GM21528 (cell line): ENCODE measurements around the gene PCGF3.
A peak's percentile ranks its signal among the peaks of the same experiment; 100 is the strongest.

ENCODE experiments used
- ATAC-seq: cut with Tn5 transposase; IDR thresholded peaks from one replicate; pipeline ENCODE4 v1.9.1; 2021; ENCODE audit warnings: mild to moderate bottlenecking, moderate library complexity; ENCODE audit not compliant: unreplicated experiment, low FRiP score

The PCGF3 gene

GRCh38 chr4:705278-706082, at the start of gene PCGF3:
Gene PCGF3, plus strand, starts transcription at chr4:705832. Its CDS starts 27,849 bp downstream, at chr4:733681.
- ATAC-seq: peak; percentile 90

GRCh38 chr4:656436-657337, 48.9 kb upstream of the PCGF3 start:
- ATAC-seq: no peak

- ATAC-seq: no peak
These were observed 48.2 kb upstream of the PCGF3 start for GRCh38 chr4:657338-657833.

- no peak for ATAC-seq
These were observed 47.6 kb upstream of the PCGF3 start for GRCh38 chr4:657834-658667.

- ATAC-seq: no peak
These were observed 46.7 kb upstream of the PCGF3 start for GRCh38 chr4:658681-659667.

GRCh38 chr4:659851-660250, 45.8 kb upstream of the PCGF3 start:
- no peak for ATAC-seq

GRCh38 chr4:660401-660800, 45.2 kb upstream of the PCGF3 start:
- no peak for ATAC-seq

- ATAC-seq: no peak
These were observed 44.4 kb upstream of the PCGF3 start for GRCh38 chr4:661231-661630.

GRCh38 chr4:661881-662761, 43.5 kb upstream of the PCGF3 start:
- ATAC-seq: no peak

GRCh38 chr4:663046-663437, 42.6 kb upstream of the PCGF3 start:
- no peak for ATAC-seq

GRCh38 chr4:663438-664428, 41.9 kb upstream of the PCGF3 start:
- ATAC-seq: no peak

- no peak for ATAC-seq
These were observed 40.9 kb upstream of the PCGF3 start for GRCh38 chr4:664713-665231.

GRCh38 chr4:665381-665750, 40.3 kb upstream of the PCGF3 start:
- ATAC-seq: no peak

GRCh38 chr4:665751-666435, 39.7 kb upstream of the PCGF3 start:
- ATAC-seq: no peak

GRCh38 chr4:666436-666810, 39.2 kb upstream of the PCGF3 start:
- no peak for ATAC-seq

GRCh38 chr4:666822-667544, 38.6 kb upstream of the PCGF3 start:
- no peak for ATAC-seq
